ENCODE data around the gene KRTAP10-2. TPM values are rescaled to one million over a fixed set of nuclear protein-coding genes. Genes with fewer than 3 reads are reported as not detected.
"Not testable (repeated sequence)": the region's sequence is repeated elsewhere in the genome, so short reads cannot be mapped to it uniquely, and the experiment has no call there.

KRTAP10-2 gene
- total RNA-seq, 1 donor from 2014 or later, result not detected

GRCh38 chr21:44558695-44559094 is 7.4 kb upstream of the KRTAP10-2 start, which contains the start of gene KRTAP10-3:
Gene KRTAP10-3 (minus strand): TSS chr21:44558795. CDS start chr21:44558715, 80 bp downstream.
- DNase-seq, result peak; percentile 26
- H3K9me3 ChIP-seq, result no peaks in the 10 kb centered on the region
- no peak within 1 kb of the TSS for H3K4me3 ChIP-seq
- no peak for TF ChIP-seq CTCF (IDR thresholded peaks at IDR 0.05)
- no peaks in the 10 kb centered on the region for H3K36me3 ChIP-seq
- no peak for ATAC-seq
- H3K27me3 ChIP-seq, result peaks cover 9% of the 10 kb centered on the region
- no peak within 1 kb of the TSS for H3K27ac ChIP-seq
- H3K4me1 ChIP-seq, result no peaks in the 10 kb centered on the region
- intact Hi-C loops (cut with DNase I), result no loop called here

- H3K27ac ChIP-seq; intact Hi-C loops (cut with DNase I); H3K36me3 ChIP-seq; H3K4me1 ChIP-seq; ATAC-seq; DNase-seq; H3K4me3 ChIP-seq; H3K27me3 ChIP-seq; H3K9me3 ChIP-seq: not testable (repeated sequence)
Measured at GRCh38 chr21:44558329-44558675, 7.0 kb upstream of the KRTAP10-2 start.

- DNase-seq, result peak; percentile 52
- TF ChIP-seq CTCF (IDR thresholded peaks at IDR 0.05), result no peak
Measured at GRCh38 chr21:44557491-44558328, 6.4 kb upstream of the KRTAP10-2 start.

GRCh38 chr21:44556879-44557278 is 5.6 kb upstream of the KRTAP10-2 start:
- no peak for ATAC-seq
- no peak for TF ChIP-seq CTCF (IDR thresholded peaks at IDR 0.05)
- no peak for DNase-seq
- intact Hi-C loops (cut with DNase I), result no loop called here
- Histone ChIP-seq H3K4me3 (no peak overlapping the region), H3K4me1 (no peaks in the 10 kb centered on the region), H3K27ac (no peak overlapping the region), H3K36me3 (no peaks in the 10 kb centered on the region), H3K9me3 (no peaks in the 10 kb centered on the region), H3K27me3 (peaks cover 9% of the 10 kb centered on the region)

More at GRCh38 chr21:44557491-44558328, 6.4 kb upstream of the KRTAP10-2 start:
- no peak for ATAC-seq
- Histone ChIP-seq H3K9me3 (no peaks in the 10 kb centered on the region), H3K27me3 (peaks cover 9% of the 10 kb centered on the region), H3K4me3 (no peak overlapping the region), H3K27ac (no peak overlapping the region), H3K36me3 (no peaks in the 10 kb centered on the region), H3K4me1 (no peaks in the 10 kb centered on the region)
- intact Hi-C loops (cut with DNase I), result no loop called here

- TF ChIP-seq CTCF (IDR thresholded peaks at IDR 0.05), result no peak
- intact Hi-C loops (cut with DNase I), result no loop called here
- no peak overlapping the region for H3K27ac ChIP-seq
- H3K27me3 ChIP-seq, result peaks cover 9% of the 10 kb centered on the region
- no peaks in the 10 kb centered on the region for H3K4me1 ChIP-seq
- ATAC-seq, result peak; percentile 16
- no peak overlapping the region for H3K4me3 ChIP-seq
- DNase-seq, result peak; percentile 50
- no peaks in the 10 kb centered on the region for H3K9me3 ChIP-seq
- no peaks in the 10 kb centered on the region for H3K36me3 ChIP-seq
Measured at GRCh38 chr21:44555200-44555875, 4.0 kb upstream of the KRTAP10-2 start.

- no peaks in the 10 kb centered on the region for H3K4me1 ChIP-seq
- intact Hi-C loops (cut with DNase I), result no loop called here
- no peak for TF ChIP-seq CTCF (IDR thresholded peaks at IDR 0.05)
- peaks cover 18% of the 10 kb centered on the region for H3K27me3 ChIP-seq
- no peaks in the 10 kb centered on the region for H3K9me3 ChIP-seq
- no peak for ATAC-seq
- peak; percentile 36 for DNase-seq
- H3K36me3 ChIP-seq, result no peaks in the 10 kb centered on the region
- H3K27ac ChIP-seq, result no peak overlapping the region
- H3K4me3 ChIP-seq, result no peak overlapping the region
Measured at GRCh38 chr21:44552681-44553080, 1.4 kb upstream of the KRTAP10-2 start.

Measured in upper lobe of right lung (tissue), 1 donor.